Esophagus squamous epithelium (tissue), 4 donors: ENCODE data around the gene GAL3ST2.

ENCODE experiments used
- POLR2A ChIP-seq, 4 donors: fragments of 450-650 bp; IDR thresholded peaks; one replicate each; pipeline ENCODE4 v1.6.1; 2017; ENCODE audit warnings: antibody characterized with exemption in 4 of 4, mild to moderate bottlenecking in 4 of 4, moderate library complexity in 3 of 4
- TF ChIP-seq, protein P1 (sequence below), 6 experiments: fragments of 450-650 bp in 4 of 6; fragments of 200-600 bp in 2 of 6; sonication (generic) in 2 of 6; IDR thresholded peaks; one replicate each; pipeline ENCODE4 v1.5.1; 2016 to 2019; ENCODE audit warnings: antibody characterized with exemption in 6 of 6, mild to moderate bottlenecking in 4 of 6, moderate library complexity in 4 of 6

DNA sequence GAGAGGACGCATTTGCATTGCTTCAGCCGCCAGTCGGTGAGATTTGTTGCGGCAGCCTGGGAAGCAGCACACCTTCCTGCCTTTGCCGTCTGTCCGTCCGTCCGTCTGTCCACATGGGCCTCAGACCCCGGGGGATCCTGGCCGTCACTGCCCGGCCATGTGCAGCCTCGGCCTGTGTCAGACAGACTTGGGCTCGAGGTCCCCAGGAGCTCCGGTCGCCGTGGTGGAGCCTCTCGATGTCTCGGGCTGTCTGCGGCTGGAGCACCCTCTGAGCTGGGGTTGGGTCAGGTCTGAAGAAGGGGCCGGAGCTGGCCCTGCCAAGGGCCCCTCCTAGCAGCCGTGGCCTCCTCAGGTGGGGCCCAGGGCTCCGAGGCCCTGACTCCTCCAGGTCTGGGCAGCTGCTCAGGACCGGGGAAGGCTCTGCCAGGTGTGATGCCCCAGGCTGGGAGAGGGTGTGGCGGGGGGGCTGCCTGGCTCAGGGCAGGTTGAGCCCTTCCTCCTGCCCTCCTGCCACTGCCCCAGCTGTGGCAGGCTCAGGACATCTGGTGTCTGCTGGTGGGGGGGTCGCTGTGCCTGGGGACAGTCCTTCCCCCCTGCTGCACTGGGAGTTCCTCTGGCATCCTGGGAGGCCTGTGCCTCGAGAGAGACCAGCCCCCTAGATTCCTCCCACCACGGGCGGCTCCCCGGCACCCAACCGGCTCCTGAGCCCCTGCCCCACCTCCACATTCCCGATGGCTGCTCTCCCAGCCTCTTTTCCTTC, 44.2 kb downstream of the GAL3ST2 start:
- TF ChIP-seq, protein P1, sequence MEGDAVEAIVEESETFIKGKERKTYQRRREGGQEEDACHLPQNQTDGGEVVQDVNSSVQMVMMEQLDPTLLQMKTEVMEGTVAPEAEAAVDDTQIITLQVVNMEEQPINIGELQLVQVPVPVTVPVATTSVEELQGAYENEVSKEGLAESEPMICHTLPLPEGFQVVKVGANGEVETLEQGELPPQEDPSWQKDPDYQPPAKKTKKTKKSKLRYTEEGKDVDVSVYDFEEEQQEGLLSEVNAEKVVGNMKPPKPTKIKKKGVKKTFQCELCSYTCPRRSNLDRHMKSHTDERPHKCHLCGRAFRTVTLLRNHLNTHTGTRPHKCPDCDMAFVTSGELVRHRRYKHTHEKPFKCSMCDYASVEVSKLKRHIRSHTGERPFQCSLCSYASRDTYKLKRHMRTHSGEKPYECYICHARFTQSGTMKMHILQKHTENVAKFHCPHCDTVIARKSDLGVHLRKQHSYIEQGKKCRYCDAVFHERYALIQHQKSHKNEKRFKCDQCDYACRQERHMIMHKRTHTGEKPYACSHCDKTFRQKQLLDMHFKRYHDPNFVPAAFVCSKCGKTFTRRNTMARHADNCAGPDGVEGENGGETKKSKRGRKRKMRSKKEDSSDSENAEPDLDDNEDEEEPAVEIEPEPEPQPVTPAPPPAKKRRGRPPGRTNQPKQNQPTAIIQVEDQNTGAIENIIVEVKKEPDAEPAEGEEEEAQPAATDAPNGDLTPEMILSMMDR (IDR thresholded peaks at IDR 0.05), result no peak
- no peak for TF ChIP-seq POLR2A (IDR thresholded peaks at IDR 0.05)
